ENCODE data around the gene SUPT5H. TPM values are rescaled to one million over a fixed set of nuclear protein-coding genes. Genes with fewer than 3 reads are reported as not detected.

SUPT5H gene
- total RNA-seq, 1 donor from 2014 or later: 114 TPM

DNA sequence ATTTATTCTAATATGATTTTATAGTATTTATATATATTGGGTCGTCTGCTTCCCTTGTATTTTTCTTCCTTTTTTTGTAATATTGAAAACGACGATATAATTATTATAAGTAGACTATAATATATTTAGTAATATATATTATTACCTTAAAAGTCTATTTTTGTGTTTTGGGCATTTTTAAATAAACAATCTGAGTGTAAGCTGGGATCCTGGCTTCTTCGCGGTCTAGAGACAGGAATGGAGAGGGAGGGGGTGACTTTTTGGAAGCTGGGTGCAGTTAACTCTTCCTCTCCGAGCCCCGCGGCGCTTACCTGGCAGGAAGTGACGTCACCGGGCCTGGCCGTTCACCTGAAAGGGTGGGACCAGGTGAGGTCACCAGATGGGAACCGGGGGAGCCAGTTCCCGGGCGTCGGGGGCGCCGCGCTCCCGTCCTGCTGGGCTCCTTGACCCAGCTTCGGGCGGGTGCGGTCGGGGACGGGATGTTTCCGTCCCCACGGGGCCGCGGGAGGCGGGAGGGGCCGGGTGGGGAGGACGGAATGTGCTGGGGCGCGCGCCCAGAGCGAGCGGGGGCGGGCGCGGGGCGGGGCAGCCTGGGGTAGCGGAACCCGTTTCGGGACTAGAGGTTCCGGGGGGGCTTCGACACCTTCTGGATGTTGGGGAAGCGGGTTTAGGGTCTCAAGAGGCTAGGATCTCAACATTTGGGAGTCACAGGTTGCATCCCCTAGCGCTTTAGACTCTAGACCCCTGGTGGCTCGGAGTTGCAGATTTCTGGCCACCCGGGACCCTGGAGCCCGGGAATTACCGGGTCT, 36.0 kb upstream of the SUPT5H start:
- peak; percentile 67 for DNase-seq (ENCODE audit: low read depth)

DNA sequence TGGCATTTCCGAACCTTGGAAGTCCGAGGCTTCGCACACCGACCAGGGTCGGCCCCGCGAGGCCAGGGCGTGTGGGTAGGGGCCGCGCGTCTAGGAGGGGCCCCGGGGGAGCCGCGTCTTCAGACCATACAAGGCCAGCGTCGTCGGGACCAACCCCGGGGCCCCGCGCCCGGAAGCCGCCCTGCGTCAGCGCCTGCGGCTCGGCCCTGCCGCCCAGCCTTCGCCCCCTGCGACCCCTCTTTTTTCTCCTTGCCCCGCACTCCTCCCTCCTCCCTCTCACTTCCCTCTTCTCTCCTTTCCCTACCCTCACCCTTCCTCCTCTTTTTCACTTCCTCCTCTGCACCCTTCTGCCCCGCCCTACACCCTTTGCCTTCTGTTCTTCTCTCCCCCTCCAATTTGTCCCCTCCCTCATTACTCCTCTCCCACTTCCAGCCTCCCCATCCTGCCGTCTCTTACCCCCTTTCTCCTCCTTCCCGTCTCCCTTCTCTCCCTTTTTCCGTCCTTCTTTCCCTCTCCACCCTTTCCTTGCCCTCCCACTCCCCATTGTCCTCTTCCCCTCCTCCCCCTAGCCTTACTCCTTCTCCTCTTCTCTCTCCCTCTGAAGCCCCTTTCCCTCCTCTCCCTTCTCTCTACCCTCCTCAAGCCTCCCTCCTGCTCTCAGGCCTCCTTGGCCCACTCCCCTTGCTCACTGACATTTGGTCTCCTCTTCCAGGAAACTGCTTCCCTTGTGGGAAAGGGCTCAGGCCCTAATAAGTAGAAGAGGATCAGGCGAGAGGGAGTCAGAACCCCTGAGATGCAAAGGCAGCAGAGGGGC, 35.2 kb upstream of the SUPT5H start:
- peak; percentile 38 for DNase-seq (ENCODE audit: low read depth)

DNA sequence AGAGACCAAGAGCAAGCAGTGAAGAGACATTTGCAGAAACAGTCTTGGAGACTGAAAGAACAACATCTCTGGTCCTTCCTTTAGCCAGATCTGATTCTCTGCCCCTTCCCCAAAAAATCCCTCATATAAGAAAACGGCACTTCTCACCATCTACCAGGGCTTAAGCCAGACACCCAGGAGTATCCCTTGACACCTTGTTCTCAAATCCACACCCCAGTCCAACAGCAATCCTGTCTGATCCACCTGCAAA, 34.6 kb upstream of the SUPT5H start:
- no peak for DNase-seq (ENCODE audit: low read depth)

DNA sequence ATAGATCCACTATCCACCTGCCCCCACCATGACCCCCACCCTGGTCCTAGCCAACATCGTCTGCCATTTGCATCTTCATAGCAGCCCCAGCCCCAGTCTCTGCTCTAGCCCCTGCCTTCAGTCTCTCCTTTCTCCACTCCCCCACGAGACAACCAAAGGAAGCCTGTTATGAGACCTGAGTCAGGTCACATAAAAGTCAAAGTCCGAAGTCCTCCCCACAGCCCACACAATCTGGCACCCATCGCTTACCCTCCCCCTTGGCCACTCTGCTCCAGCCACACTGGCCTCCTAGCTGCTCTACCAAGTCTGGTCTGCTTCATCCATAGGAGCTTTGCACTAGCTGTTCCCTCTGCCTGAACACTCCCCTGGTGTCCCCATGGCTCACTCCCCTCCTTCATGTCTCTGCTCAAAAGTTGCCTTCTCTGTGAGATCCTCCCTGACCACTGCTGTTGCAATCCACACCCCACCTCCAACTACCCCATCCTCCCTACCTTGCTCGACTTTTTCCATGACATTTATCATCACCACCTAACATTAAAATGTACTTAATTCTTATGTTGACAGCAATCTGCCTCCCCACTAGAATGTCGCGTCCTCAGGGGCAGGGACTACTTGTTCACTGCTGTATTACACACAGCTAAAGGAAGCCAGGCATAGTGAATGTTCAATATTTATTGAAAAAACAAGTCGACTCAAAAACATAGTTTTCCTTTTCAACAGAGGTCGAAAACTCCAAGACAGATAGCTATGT, 34.1 kb upstream of the SUPT5H start:
- peak; percentile 74 for DNase-seq (ENCODE audit: low read depth)

DNA sequence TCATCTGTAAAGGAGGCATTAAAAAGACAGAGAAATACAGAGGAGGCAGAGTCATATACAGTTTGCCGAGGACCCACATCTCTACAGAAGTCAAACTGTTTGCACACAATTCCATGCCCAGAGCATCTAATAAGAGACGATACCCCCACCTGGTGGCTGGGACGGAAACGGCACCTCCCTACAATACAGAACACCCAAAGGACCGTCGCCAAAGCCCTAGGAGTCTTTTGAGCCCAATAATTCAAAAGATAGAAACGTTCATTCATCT, 33.6 kb upstream of the SUPT5H start:
- peak; percentile 88 for DNase-seq (ENCODE audit: low read depth)

DNA sequence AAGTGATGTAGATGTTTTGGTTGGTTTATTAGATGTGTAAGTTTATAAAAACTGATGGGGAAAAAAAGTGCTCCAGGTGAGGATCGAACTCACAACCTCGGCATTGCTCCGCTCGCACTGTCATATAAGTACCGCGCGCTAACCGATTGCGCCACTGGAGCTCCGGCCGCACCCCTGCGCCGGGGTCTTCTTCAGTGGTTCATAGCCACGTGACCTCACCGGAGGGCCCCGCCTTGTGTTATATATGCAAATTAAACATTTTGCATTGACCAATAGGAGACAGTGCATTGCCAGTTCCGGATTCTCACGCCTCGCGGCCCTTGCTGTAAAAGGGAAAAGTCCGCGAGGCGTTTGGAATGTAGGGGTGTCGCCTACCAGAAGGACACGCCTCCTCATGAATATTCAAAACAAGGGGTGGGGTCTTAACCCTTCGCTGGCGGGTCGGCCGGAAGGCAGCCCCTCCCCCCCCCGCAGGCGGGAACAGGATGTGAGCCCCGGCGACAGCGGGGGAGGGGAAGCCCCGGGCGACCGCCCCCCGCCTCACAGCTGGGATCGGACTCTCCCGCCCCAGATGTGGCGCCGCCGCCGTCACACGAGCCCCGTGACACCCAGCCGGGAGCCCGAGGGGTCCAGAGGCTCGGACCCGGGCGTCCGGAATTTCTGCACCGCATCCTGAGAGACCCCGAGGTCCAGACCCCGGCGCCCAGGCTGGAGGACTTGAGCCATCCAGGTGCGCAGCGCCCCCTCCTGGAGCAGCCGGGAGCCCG, 33.1 kb upstream of the SUPT5H start, which contains the start of gene PLEKHG2:
Gene PLEKHG2, plus strand, starts transcription at position 570 of the 767 bp plus-strand sequence. CDS start 1,418 bp downstream, outside the sequence.
- peak; percentile 99 for DNase-seq (ENCODE audit: low read depth)

DNA sequence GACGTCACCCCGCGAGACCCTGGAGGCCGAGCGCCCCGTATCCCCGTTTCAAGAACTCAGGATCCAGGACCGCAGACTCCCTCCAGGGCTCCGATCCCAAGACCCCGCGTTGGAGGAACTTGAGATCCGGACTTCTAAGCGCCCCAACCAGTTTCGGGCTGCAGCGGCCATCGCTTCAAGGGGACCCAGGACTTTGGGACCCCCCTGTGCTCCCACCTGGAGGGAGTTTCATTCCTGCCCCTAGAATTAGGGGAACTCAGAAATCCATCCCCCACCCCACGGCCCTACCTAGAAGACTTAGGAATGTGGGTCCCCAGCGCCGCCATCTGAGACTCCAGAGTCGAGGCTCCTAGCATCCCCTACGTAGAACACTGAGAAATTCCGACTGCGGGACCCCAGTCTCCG, 32.5 kb upstream of the SUPT5H start:
- DNase-seq (ENCODE audit: low read depth): no peak

DNA sequence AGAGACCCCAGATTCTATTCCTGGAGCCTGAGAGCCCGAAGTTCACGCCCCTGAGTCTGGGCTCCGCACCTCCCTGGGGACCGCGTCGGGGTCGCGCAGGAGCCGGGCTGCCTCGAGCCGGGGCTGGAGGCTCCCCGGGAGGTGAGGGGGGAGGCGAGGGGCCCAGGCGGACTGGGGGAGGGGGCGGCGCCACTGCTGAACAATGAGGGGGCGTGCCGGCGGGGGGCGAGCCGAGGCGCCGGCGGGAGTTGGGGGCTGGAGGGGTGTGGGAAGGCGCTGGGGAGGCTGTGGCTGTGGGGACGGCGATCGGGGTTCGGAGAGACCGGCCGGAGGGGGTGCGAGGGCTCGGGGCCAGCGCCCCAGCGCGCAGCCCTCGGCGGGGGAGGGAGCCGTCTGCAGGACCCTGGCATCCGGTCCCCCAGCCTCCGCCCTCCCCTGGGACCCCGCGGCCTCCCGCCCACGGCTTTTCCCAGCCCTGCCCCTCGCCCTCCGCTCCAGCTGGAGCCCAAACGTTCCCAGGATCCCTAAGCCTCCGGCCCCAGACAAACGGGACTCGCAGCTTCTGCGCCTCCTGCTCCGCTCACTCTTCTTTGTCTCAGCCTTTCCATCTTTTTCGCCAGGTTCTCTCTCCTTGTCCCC, 32.0 kb upstream of the SUPT5H start:
- no peak for DNase-seq (ENCODE audit: low read depth)

DNA sequence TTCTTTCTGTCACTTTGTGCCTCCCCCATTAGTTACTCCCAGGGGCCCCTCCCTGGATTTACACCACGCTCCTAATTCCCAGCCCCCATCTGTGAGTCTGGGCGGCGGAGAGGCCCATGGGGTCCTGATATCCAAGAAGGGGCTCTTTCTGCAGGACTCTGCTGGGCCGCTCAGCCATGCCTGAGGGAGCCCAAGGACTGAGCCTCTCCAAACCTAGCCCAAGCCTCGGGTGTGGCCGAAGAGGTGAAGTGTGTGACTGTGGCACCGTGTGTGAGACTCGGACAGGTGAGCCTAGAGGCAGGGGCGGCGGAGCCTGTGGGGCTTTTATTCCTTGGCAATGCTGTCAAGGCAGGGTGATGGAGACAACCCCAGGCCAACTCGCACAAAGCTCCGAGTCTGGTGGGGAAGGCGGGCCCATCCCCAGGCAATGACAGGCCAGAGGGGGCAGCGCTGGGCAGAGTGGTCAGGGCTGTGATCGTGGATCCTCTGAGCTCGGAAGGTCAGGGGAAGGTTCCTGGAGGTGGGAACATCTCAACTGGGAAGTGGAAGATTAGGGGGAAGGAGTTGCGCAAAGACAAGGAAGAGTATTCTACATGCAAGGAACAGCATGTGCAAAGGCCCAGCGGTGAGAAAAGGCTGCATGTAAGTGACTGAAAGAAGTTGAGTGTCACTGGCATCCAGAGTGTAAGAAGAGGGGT, 31.3 kb upstream of the SUPT5H start:
- DNase-seq (ENCODE audit: low read depth): no peak

DNA sequence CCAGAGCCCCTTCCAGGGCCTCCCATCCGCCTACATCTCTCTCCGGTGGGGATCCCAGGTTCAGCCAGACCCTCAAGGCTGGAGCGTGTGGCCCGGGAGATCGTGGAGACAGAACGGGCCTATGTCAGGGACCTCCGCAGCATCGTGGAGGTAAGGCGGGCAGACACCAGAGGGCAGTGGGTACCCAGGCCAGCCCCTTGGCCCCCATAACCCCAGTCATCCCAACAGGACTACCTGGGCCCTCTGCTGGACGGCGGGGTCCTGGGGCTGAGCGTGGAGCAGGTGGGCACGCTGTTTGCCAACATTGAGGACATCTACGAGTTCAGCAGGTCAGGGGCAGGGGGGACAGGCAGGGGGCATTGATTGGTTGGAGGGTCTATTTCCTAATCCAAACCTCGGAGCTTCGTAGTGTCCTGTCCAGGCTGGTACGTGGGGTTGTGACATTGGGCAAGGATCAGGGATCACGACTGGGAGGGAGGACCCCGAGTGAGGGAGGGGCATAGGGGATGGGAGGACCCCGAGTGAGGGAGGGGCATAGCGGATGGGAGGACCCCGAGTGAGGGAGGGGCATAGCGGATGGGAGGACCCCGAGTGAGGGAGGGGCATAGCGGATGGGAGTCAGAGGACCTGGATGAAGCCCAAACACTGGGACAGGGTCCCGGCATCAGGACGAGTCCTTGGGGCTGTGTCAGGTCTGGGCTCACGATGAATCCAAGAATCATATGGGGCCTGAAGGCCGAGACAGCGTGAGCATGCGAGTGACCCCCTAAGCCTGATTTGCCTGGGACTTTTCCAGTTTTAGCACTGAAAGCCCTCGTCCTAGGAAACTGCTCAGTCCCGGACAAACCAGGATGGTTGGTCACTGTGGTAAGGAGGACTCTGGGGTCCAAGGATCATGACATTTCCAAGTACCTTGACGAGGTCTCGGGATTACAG, 30.0 kb upstream of the SUPT5H start:
- DNase-seq (ENCODE audit: low read depth): no peak

DNA sequence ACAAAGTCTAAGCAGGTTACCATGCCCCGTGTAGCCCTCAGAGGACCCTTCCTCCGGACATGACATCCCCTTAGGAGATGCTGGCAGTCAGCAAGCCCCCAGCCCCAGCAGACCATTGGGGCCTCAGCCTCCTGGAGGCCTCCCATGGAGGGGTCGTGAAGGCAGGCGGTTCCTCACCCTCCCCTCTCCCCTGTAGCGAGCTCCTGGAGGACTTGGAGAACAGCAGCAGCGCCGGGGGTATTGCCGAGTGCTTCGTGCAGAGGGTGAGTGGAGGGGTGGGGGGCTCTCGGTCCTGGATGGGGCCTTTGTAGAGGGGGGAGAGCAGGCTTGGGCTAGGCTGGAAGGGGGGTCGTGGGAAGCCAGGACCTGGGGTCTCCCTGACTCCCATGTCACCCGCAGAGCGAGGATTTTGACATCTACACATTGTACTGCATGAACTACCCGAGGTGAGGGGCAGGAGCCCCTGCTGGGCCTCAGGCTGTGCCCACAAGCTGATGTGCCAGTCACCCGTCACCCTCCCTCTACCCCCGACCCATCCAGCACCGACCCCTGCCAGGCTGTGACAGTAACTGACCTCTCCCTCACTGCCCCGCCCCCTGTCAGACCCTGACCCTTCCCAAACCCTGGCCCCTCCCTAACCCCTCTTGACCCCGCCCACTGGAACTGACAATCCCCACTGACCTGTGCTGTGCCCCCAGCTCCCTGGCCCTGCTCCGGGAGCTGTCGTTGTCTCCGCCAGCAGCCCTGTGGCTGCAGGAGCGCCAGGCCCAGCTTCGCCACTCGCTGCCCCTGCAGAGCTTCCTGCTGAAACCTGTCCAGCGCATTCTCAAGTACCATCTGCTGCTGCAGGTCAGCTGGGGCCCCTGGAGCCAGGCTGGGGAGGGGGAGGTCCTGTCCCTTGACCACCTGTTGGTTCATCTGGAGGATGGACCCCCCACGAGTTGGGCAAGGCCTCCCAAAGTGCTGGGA, 28.9 kb upstream of the SUPT5H start:
- no peak for DNase-seq (ENCODE audit: low read depth)

DNA sequence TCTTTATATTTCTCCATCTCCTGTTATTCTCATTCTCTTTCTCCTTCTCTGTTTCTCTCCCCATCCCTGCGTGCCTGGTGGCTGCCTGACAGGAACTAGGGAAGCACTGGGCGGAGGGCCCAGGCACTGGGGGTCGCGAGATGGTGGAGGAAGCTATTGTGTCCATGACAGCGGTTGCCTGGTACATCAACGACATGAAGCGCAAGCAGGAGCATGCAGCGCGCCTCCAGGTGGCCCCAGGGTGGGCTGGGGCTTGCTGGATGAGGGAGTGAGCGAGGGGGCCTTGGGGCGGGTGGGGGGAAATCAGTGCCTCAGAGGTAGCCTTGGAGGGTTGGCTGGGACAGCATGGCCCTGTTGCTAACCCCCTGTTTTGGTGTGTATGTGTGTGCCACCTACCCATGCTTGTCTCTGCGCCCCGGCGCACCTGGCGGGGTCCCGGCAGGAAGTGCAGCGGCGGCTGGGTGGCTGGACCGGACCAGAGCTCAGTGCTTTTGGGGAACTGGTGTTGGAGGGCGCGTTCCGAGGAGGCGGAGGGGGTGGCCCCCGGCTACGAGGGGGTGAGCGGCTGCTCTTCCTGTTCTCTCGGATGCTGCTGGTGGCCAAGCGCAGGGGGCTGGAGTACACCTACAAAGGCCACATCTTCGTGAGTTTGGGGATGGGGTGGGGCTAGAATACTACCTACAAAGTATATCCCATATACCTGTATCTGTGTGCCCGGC, 27.8 kb upstream of the SUPT5H start:
- no peak for DNase-seq (ENCODE audit: low read depth)

DNA sequence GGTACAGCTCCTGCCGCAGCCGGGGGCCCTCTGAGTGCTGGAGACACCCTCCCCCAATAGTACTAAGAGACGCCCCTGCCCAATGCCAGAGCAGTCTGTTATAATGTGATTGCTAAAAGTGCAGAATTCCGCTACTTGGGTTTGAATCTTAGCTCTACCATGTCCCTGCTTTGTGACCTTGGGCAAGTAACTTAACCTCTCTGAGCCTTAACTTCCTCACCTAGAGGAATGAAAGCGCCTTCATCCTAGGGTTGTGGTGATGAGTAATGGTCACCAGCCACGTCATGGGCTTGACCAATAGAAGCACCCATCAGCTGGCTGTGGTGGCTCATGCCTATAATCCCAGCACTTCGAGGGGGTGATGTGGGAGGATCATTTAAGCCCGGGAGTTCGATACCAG, 26.4 kb upstream of the SUPT5H start:
- no peak for DNase-seq (ENCODE audit: low read depth)

DNA sequence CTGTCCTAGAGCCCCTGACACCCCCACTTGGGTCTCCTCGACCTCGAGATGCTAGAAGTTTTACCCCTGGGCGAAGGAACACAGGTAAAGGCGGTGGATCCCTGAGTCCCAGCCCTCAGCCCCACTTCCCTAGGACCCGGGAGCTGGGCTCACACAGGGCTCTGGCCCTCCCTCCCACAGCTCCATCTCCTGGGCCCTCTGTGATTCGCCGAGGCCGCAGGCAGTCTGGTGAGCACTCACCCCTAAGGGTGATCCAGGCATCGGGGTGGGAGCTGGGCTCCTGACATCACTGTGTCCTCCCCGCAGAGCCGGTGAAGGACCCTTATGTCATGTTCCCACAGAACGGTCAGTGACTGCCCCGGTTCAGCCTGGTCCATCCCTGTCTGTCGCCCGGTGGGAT, 24.6 kb upstream of the SUPT5H start:
- DNase-seq (ENCODE audit: low read depth): no peak

DNA sequence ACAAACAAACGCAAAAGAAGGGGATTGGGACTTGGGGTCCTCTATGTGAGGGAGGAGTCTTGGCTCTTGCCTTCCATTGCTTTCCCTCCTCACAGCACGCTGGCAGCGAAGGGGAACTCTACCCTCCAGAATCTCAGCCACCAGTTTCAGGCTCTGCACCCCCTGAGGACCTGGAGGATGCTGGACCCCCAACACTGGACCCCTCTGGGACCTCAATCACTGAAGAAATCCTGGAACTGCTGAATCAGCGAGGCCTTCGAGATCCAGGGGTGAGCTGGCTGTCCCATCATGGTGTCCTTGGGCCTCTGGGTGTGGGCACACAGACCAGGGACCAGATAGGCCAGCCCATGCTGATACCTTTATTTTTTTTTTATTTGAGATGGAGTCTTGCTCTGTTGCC, 23.4 kb upstream of the SUPT5H start:
- DNase-seq (ENCODE audit: low read depth): no peak

DNA sequence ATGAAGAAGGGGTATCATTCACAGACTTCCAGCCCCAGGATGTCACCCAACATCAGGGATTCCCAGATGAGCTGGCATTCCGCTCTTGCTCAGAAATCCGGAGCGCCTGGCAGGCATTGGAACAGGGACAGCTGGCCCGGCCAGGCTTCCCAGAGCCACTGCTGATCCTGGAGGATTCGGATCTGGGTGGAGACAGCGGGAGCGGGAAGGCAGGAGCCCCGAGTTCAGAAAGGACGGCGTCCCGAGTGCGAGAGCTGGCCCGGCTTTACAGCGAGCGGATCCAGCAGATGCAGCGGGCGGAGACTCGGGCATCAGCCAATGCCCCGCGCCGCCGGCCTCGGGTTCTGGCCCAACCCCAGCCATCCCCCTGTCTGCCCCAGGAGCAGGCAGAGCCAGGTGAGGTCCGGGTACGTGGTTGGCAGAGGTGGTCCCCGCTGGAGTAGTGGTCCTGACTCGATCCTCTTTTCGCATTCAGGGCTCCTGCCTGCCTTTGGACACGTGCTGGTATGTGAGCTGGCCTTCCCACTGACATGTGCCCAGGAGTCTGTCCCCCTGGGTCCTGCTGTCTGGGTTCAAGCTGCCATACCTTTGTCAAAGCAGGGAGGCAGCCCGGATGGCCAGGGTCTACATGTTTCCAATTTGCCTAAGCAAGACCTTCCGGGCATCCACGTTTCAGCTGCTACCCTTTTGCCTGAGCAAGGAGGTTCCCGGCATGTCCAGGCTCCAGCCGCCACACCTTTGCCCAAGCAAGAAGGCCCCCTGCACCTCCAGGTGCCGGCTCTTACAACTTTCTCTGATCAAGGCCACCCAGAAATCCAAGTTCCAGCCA, 21.9 kb upstream of the SUPT5H start:
- DNase-seq (ENCODE audit: low read depth): no peak

DNA sequence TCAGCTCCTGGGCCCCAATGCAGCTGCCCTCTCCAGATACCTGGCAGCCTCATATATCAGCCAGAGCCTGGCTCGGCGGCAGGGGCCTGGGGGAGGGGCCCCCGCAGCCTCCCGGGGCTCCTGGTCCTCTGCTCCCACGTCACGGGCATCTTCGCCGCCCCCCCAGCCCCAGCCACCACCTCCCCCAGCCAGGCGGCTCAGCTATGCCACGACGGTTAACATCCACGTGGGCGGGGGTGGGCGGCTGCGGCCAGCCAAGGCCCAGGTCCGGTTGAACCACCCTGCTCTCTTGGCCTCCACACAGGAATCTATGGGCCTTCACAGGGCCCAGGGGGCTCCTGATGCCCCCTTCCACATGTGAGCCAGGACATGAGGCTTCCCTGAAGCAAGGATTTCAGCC, 20.4 kb upstream of the SUPT5H start:
- no peak for DNase-seq (ENCODE audit: low read depth)

Measured in renal cortical epithelial cell (primary cell).